Measurements from ENCODE around the gene NADK2.

Gene NADK2

GRCh38 chr5:36209664-36210063, 32.1 kb downstream of the NADK2 start:
- no peak for DNase-seq (ENCODE audit: extremely low spot score)
- TF ChIP-seq TARDBP (IDR thresholded peaks at IDR 0.05) = no peak
- no peak for TF ChIP-seq HDGF (IDR thresholded peaks at IDR 0.05; ENCODE audit: borderline replicate concordance)
- TF ChIP-seq ARNT (IDR thresholded peaks at IDR 0.05) = no peak
- no peak for TF ChIP-seq NFRKB (IDR thresholded peaks at IDR 0.05)
- no peak for TF ChIP-seq BHLHE40 (IDR thresholded peaks at IDR 0.05; ENCODE audit: borderline replicate concordance)
- TF ChIP-seq ZNF384 (IDR thresholded peaks at IDR 0.05) = no peak
- TF ChIP-seq PKNOX1 (IDR thresholded peaks at IDR 0.05) = no peak
- no peak for TF ChIP-seq SUZ12 (IDR thresholded peaks at IDR 0.05)
- TF ChIP-seq FOXA1 (IDR thresholded peaks at IDR 0.05) = no peak
- CTCF ChIA-PET = interaction anchor here (0.7 to 1.2 kb wide), 2 partner anchors 12 to 32 kb away, joined by 3 to 4 read pairs; partner anchors contain the start of gene NADK2
- POLR2A ChIA-PET = no interaction called here

- DNase-seq (ENCODE audit: extremely low spot score) = no peak
- POLR2A ChIA-PET = interaction anchor here (1.0 kb wide), 1 partner anchor 60 kb away, joined by 3 read pairs; no protein-coding TSS in a partner anchor
- CTCF ChIA-PET = no interaction called here
- TF ChIP-seq ELF4 (IDR thresholded peaks at IDR 0.05) (no peak), ZNF384 (IDR thresholded peaks at IDR 0.05) (no peak), FOXK2 (IDR thresholded peaks at IDR 0.05) (no peak), ARNT (IDR thresholded peaks at IDR 0.05) (no peak), SP1 (IDR thresholded peaks at IDR 0.05) (no peak), CTBP1 (IDR thresholded peaks at IDR 0.05; ENCODE audit: borderline replicate concordance) (no peak), HDGF (IDR thresholded peaks at IDR 0.05; ENCODE audit: borderline replicate concordance) (no peak), FOXA1 (IDR thresholded peaks at IDR 0.05) (no peak), L3MBTL2 (conservative IDR thresholded peaks at IDR 0.05) (no peak)
These were observed 32.9 kb downstream of the NADK2 start for GRCh38 chr5:36208786-36209185.

- CTCF ChIA-PET = interaction anchor here (0.6 kb wide), 1 partner anchor 101 kb away, joined by 3 read pairs; no protein-coding TSS in a partner anchor
These were observed 34.8 kb downstream of the NADK2 start for GRCh38 chr5:36206913-36207312.

GRCh38 chr5:36205329-36205728, 36.4 kb downstream of the NADK2 start:
- ChIA-PET POLR2A (no interaction called here), CTCF (no interaction called here)
- no peak for DNase-seq (ENCODE audit: extremely low spot score)
- TF ChIP-seq FOXM1 (IDR thresholded peaks at IDR 0.05; ENCODE audit: borderline replicate concordance) = no peak
- TF ChIP-seq CTBP1 (IDR thresholded peaks at IDR 0.05; ENCODE audit: borderline replicate concordance) = no peak
- TF ChIP-seq ZNF384 (IDR thresholded peaks at IDR 0.05) = no peak
- no peak for TF ChIP-seq ELF4 (IDR thresholded peaks at IDR 0.05)

More at GRCh38 chr5:36206913-36207312, 34.8 kb downstream of the NADK2 start:
- TF ChIP-seq PKNOX1 (IDR thresholded peaks at IDR 0.05) (no peak), SP1 (IDR thresholded peaks at IDR 0.05) (no peak), FOXK2 (IDR thresholded peaks at IDR 0.05) (no peak), HDGF (IDR thresholded peaks at IDR 0.05; ENCODE audit: borderline replicate concordance) (no peak), TARDBP (IDR thresholded peaks at IDR 0.05) (no peak), SUZ12 (IDR thresholded peaks at IDR 0.05) (no peak), ZNF384 (IDR thresholded peaks at IDR 0.05) (no peak), BHLHE40 (IDR thresholded peaks at IDR 0.05; ENCODE audit: borderline replicate concordance) (no peak), NFRKB (IDR thresholded peaks at IDR 0.05) (no peak), FOXM1 (IDR thresholded peaks at IDR 0.05; ENCODE audit: borderline replicate concordance) (no peak), ARNT (IDR thresholded peaks at IDR 0.05) (no peak), ELF4 (IDR thresholded peaks at IDR 0.05) (no peak), FOXA1 (IDR thresholded peaks at IDR 0.05) (no peak), LEF1 (IDR thresholded peaks at IDR 0.05; ENCODE audit: borderline replicate concordance) (no peak), L3MBTL2 (conservative IDR thresholded peaks at IDR 0.05) (no peak), CTBP1 (IDR thresholded peaks at IDR 0.05; ENCODE audit: borderline replicate concordance) (no peak)
- no peak for DNase-seq (ENCODE audit: extremely low spot score)
- POLR2A ChIA-PET = no interaction called here

GRCh38 chr5:36202521-36202961, 39.2 kb downstream of the NADK2 start:
- CTCF ChIA-PET = no interaction called here
- POLR2A ChIA-PET = no interaction called here

More at GRCh38 chr5:36202521-36202961, 39.2 kb downstream of the NADK2 start:
- TF ChIP-seq FOXM1 (IDR thresholded peaks at IDR 0.05; ENCODE audit: borderline replicate concordance) = no peak
- TF ChIP-seq ARNT (IDR thresholded peaks at IDR 0.05) = no peak
- TF ChIP-seq LEF1 (IDR thresholded peaks at IDR 0.05; ENCODE audit: borderline replicate concordance) = no peak
- TF ChIP-seq TARDBP (IDR thresholded peaks at IDR 0.05) = no peak
- TF ChIP-seq SP1 (IDR thresholded peaks at IDR 0.05) = no peak
- no peak for TF ChIP-seq L3MBTL2 (conservative IDR thresholded peaks at IDR 0.05)
- TF ChIP-seq CTBP1 (IDR thresholded peaks at IDR 0.05; ENCODE audit: borderline replicate concordance) = no peak
- TF ChIP-seq HDGF (IDR thresholded peaks at IDR 0.05; ENCODE audit: borderline replicate concordance) = no peak
- no peak for TF ChIP-seq NFRKB (IDR thresholded peaks at IDR 0.05)
- TF ChIP-seq FOXK2 (IDR thresholded peaks at IDR 0.05) = no peak
- TF ChIP-seq SUZ12 (IDR thresholded peaks at IDR 0.05) = no peak
- TF ChIP-seq BHLHE40 (IDR thresholded peaks at IDR 0.05; ENCODE audit: borderline replicate concordance) = no peak
- TF ChIP-seq ZNF384 (IDR thresholded peaks at IDR 0.05) = no peak
- TF ChIP-seq ELF4 (IDR thresholded peaks at IDR 0.05) = no peak
- no peak for TF ChIP-seq FOXA1 (IDR thresholded peaks at IDR 0.05)
- TF ChIP-seq PKNOX1 (IDR thresholded peaks at IDR 0.05) = no peak
- no peak for DNase-seq (ENCODE audit: extremely low spot score)
